Kidney (tissue), 14 donors: Measurements from ENCODE around the gene RALGPS1. TPM values are rescaled to one million over a fixed set of nuclear protein-coding genes. Genes with fewer than 3 reads are reported as not detected.
A peak's percentile ranks its signal among the peaks of the same experiment; 100 is the strongest.

Source experiments
- DNase-seq, 5 donors: peaks; one replicate each; pipeline ENCODE4 v3.0.0-alpha.2; 2013 to 2020
- FAIRE-seq: peaks from 2 replicates; lab custom pipeline; 2012; peaks lifted over from hg19 to GRCh38; lab: Jason Lieb, UNC
- H3K27ac ChIP-seq, 2 donors: one replicate each; pipeline ENCODE4 v1.7.0; 2013; ENCODE audit warnings: low read depth in 2 of 2, low read length in 2 of 2, inconsistent platforms in 1 of 2
- H3K27me3 ChIP-seq: one replicate; pipeline ENCODE4 v1.7.1; 2013; ENCODE audit warnings: low read length, inconsistent platforms; ENCODE audit not compliant: control insufficient read depth, insufficient read depth
- H3K36me3 ChIP-seq, 3 donors: one replicate each; pipeline versions ENCODE4 v1.7.0 to v1.7.1; 2013; ENCODE audit warnings: low read length in 3 of 3, control low read depth in 1 of 3, inconsistent platforms in 1 of 3; ENCODE audit not compliant: insufficient read depth in 3 of 3, control insufficient read depth in 2 of 3
- H3K4me1 ChIP-seq, 3 donors: one replicate each; pipeline versions ENCODE4 v1.7.0 to v1.7.1; 2013; ENCODE audit warnings: low read length in 3 of 3, inconsistent platforms in 1 of 3, low read depth in 1 of 3; ENCODE audit not compliant: control insufficient read depth in 2 of 3, insufficient read depth in 2 of 3
- H3K4me3 ChIP-seq, 3 donors: one replicate each; pipeline versions ENCODE4 v1.7.0 to v1.8.1; 2013; ENCODE audit warnings: low read length in 3 of 3, control low read depth in 1 of 3, inconsistent platforms in 1 of 3
- H3K9ac ChIP-seq, 3 donors: one replicate each; pipeline versions ENCODE4 v1.7.0 to v1.7.1; 2013; ENCODE audit warnings: low read length in 3 of 3, control low read depth in 1 of 3, inconsistent platforms in 1 of 3
- H3K9me3 ChIP-seq, 3 donors: one replicate each; pipeline versions ENCODE4 v1.7.0 to v1.7.1; 2013; ENCODE audit warnings: low read length in 3 of 3, control low read depth in 1 of 3, inconsistent platforms in 1 of 3; ENCODE audit not compliant: control insufficient read depth in 2 of 3, insufficient read depth in 1 of 3
- intact Hi-C: fragments of 100-400 bp; cut with DNase I; formaldehyde crosslinking; loops from one replicate; pipeline ENCODE4 v1.11.1; 2022
- polyA plus RNA-seq: library from polyadenylated mRNA; stranded (reverse); fragments of 350-450 nt; fragmentation: Illumina TruSeq; extraction: RNeasy Lipid Tissue Mini Kit (QIAGEN cat#74804); gene quantifications from one replicate; pipeline ENCODE4 v1.2.3, GENCODE V29; 2014; ENCODE audit warnings: low read depth, low replicate concordance; ENCODE audit not compliant: insufficient read depth
- total RNA-seq: library from RNA; stranded (reverse); fragmentation: NEBNext Ultra II Directional; extraction: Animal tissue kit (Norgen Biotek cat#: 25700); gene quantifications from one replicate; pipeline ENCODE4 v1.2.1, GENCODE V29; 2021
- TF ChIP-seq, protein P1 (sequence below): IDR thresholded peaks from 3 replicates; pipeline ENCODE4 v1.5.1; 2012; ENCODE audit warnings: mild to moderate bottlenecking, moderate library complexity, borderline replicate concordance; ENCODE audit not compliant: insufficient read depth; ENCODE audit errors: extremely low read depth
- donor health status: control.
- donor health status: control.
- donor health status: control.
- donor health status: control.
- donor health status: control.
- donor health status: DM: yes; HTN: yes; CAD: no.
- donor health status: Normal renal cell carcinoma (clear cell type).

The RALGPS1 gene
- total and polyA plus RNA-seq, 2 donors from 2014 or later = 9.4 to 25.2 TPM

DNA sequence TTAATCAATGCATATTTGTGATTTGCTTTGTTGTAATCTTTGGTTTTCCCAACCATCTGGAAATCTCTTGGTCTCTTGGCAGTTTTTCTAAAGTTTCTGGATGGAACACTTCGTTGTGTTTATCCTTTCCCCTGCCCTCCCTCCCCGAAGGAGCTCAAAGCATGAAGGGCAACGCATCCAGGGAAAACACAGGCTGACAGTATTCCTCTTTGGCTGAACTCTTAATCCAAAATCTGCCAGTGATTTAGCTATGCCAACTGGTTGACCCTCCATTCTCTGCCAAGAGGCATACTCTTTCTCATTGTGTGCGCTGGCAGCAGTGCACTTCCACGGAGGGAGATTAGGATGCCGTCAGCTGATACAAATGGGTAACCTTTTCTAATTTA lies 33.6 kb upstream of the RALGPS1 start:
- DNase-seq (no peak), FAIRE-seq (no peak)
- no peaks in the 10 kb centered on the region for H3K27me3 ChIP-seq
- H3K36me3 ChIP-seq = peaks cover 5 to 17% (median 10%) of the 10 kb centered on the region in 3 donors
- H3K4me1 ChIP-seq = peaks cover 0 to 10% (median 6%) of the 10 kb centered on the region in 3 donors
- H3K4me3 ChIP-seq = no peak overlapping the region
- intact Hi-C loops = no loop called here
- H3K9me3 ChIP-seq = no peaks in the 10 kb centered on the region
- no peak overlapping the region for H3K27ac ChIP-seq
- TF ChIP-seq, protein P1, sequence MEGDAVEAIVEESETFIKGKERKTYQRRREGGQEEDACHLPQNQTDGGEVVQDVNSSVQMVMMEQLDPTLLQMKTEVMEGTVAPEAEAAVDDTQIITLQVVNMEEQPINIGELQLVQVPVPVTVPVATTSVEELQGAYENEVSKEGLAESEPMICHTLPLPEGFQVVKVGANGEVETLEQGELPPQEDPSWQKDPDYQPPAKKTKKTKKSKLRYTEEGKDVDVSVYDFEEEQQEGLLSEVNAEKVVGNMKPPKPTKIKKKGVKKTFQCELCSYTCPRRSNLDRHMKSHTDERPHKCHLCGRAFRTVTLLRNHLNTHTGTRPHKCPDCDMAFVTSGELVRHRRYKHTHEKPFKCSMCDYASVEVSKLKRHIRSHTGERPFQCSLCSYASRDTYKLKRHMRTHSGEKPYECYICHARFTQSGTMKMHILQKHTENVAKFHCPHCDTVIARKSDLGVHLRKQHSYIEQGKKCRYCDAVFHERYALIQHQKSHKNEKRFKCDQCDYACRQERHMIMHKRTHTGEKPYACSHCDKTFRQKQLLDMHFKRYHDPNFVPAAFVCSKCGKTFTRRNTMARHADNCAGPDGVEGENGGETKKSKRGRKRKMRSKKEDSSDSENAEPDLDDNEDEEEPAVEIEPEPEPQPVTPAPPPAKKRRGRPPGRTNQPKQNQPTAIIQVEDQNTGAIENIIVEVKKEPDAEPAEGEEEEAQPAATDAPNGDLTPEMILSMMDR = no peak
- no peak overlapping the region for H3K9ac ChIP-seq

DNA sequence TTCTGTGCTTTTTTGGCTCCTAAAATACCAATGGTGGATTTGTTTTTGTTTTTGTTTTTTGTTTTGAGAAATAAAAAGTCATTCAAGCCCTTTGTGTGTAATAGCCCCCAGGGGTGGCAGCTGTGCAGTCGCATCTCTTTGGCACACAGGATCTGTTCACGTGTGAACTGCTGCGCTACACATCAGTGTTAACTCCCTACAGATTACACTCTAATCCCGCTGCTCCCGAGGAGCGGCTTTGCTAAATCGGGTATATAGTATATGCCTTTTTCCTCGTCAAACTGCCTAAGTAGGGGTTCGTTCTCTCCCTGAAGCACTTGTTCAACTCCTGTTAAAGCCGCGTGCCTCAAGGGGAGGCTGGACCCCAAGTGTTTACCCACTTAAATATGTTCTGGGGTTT lies 31.8 kb upstream of the RALGPS1 start:
- FAIRE-seq = no peak
- Histone ChIP-seq H3K9ac (no peak overlapping the region), H3K9me3 (no peaks in the 10 kb centered on the region), H3K4me3 (no peak overlapping the region), H3K36me3 (peaks cover 5 to 17% (median 10%) of the 10 kb centered on the region in 3 donors), H3K27ac (no peak overlapping the region), H3K4me1 (peaks cover 0 to 10% (median 6%) of the 10 kb centered on the region in 3 donors), H3K27me3 (no peaks in the 10 kb centered on the region)
- no peak for DNase-seq
- TF ChIP-seq, protein P1 = no peak
- intact Hi-C loops = no loop called here

DNA sequence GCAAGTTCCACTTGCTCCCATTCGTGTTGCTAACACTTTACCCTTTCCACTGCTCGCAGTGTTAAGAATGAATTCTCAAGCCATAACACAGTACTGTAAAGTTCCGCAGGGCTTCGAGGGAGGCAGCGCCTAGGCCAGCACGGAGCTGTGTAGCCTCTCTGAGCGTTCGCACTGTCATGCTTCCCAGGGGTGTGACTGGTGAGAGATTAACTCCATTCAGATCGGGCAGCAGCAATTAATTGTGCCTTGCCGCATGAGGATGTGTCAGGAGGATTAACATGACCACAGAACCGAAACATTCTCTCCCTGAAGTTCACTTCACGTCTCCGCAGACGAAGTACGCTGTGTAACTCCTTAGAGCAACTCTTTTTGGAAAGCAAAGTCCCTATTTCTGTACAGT lies 30.9 kb upstream of the RALGPS1 start:
- TF ChIP-seq, protein P1 = no peak
- DNase-seq (peak in 3 of 5 donors; percentile 26 to 69 (median 49)), FAIRE-seq (no peak)
- intact Hi-C loops = no loop called here
- Histone ChIP-seq H3K36me3 (peaks cover 5 to 17% (median 10%) of the 10 kb centered on the region in 3 donors), H3K9me3 (no peaks in the 10 kb centered on the region), H3K4me1 (peaks cover 0 to 10% (median 6%) of the 10 kb centered on the region in 3 donors), H3K27ac (no peak overlapping the region), H3K27me3 (no peaks in the 10 kb centered on the region), H3K4me3 (no peak overlapping the region), H3K9ac (peak overlapping the region in 1 of 3 donors; percentile 26)
